SK-N-DZ (cell line): Measurements from ENCODE around the gene CXCR4. TPM values are rescaled to one million over a fixed set of nuclear protein-coding genes. Genes with fewer than 3 reads are reported as not detected.
A peak's percentile ranks its signal among the peaks of the same experiment; 100 is the strongest.

ENCODE experiments used
- DNase-seq: peaks from one replicate; pipeline ENCODE4 v3.0.0-alpha.2; 2015; ENCODE audit warnings: low spot score
- polyA plus RNA-seq, 2 experiments: library from polyadenylated mRNA; depleted of rRNA; stranded (reverse); fragments of >200 nt; gene quantifications; 2 replicates each; pipeline ENCODE4 v1.2.3, GENCODE V29; 2014

Gene CXCR4
- 33.9 and 37.3 TPM in 2 replicates for polyA plus RNA-seq (2014; cell fraction: cytosol; rRNA removed)
- 21.7 and 22.2 TPM in 2 replicates for polyA plus RNA-seq (2014; cell fraction: nucleus; rRNA removed)

GRCh38 chr2:136117909-136118818 lies at the start of gene CXCR4:
CXCR4 (minus strand) TSS chr2:136118149; CDS start chr2:136118060, 89 bp downstream.
- peak; percentile 82 for DNase-seq

- DNase-seq, result no peak
Observed at GRCh38 chr2:136164280-136164776, 46.4 kb upstream of the CXCR4 start.

- no peak for DNase-seq
Observed at GRCh38 chr2:136162438-136162837, 44.5 kb upstream of the CXCR4 start.

- DNase-seq, result no peak
Observed at GRCh38 chr2:136156411-136156810, 38.5 kb upstream of the CXCR4 start.

- no peak for DNase-seq
Observed at GRCh38 chr2:136154384-136154783, 36.4 kb upstream of the CXCR4 start.

GRCh38 chr2:136151021-136151971 lies 33.3 kb upstream of the CXCR4 start:
- no peak for DNase-seq

GRCh38 chr2:136149011-136149410 lies 31.1 kb upstream of the CXCR4 start:
- no peak for DNase-seq

GRCh38 chr2:136146564-136146963 lies 28.6 kb upstream of the CXCR4 start:
- DNase-seq, result no peak

GRCh38 chr2:136143603-136144451 lies 25.9 kb upstream of the CXCR4 start:
- peak; percentile 59 for DNase-seq

GRCh38 chr2:136141510-136142149 lies 23.7 kb upstream of the CXCR4 start:
- peak; percentile 87 for DNase-seq

- DNase-seq, result no peak
Observed at GRCh38 chr2:136139631-136140030, 21.7 kb upstream of the CXCR4 start.

GRCh38 chr2:136137982-136138381 lies 20.0 kb upstream of the CXCR4 start:
- DNase-seq, result no peak

GRCh38 chr2:136136931-136137330 lies 19.0 kb upstream of the CXCR4 start:
- DNase-seq, result no peak

GRCh38 chr2:136135921-136136906 lies 18.3 kb upstream of the CXCR4 start:
- DNase-seq, result no peak

- DNase-seq, result no peak
Observed at GRCh38 chr2:136135462-136135861, 17.5 kb upstream of the CXCR4 start.

GRCh38 chr2:136134126-136134525 lies 16.2 kb upstream of the CXCR4 start:
- DNase-seq, result no peak

GRCh38 chr2:136133586-136133985 lies 15.6 kb upstream of the CXCR4 start:
- no peak for DNase-seq

- DNase-seq, result no peak
Observed at GRCh38 chr2:136133176-136133575, 15.2 kb upstream of the CXCR4 start.

GRCh38 chr2:136132825-136133155 lies 14.8 kb upstream of the CXCR4 start:
- DNase-seq, result no peak
